IPS DF 4.7 (cell line): ENCODE measurements around the gene POLR1G.
"Not testable (repeated sequence)": the region's sequence is repeated elsewhere in the genome, so short reads cannot be mapped to it uniquely, and the experiment has no call there.

Experiments used
- DNase-seq: peaks from one replicate; pipeline ENCODE4 v3.0.0-alpha.2; 2013; ENCODE audit warnings: low spot score; ENCODE audit errors: extremely low read depth

Gene POLR1G

GRCh38 chr19:45395821-45396617 is 10.4 kb upstream of the POLR1G start:
- DNase-seq = no peak

DNA sequence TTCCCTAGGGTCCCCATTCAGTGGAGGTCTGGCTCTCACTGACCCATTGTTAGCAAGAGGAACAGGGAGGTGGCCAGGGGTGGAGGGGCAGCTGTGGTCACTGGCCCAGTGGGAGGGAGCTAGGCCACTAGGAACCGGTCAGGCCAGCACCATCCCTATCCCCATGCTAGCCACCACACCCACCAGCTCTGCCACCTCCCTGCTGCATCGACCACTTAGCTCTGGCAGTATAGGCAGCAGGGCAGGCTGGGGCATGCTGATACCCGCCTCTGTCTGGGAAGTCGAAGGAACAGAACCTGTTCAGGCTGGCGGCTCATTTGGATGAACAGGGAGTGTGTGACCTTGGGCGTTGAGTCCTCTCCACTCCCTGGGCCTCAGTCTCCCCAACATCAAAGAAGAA is 6.3 kb upstream of the POLR1G start:
- no peak for DNase-seq

DNA sequence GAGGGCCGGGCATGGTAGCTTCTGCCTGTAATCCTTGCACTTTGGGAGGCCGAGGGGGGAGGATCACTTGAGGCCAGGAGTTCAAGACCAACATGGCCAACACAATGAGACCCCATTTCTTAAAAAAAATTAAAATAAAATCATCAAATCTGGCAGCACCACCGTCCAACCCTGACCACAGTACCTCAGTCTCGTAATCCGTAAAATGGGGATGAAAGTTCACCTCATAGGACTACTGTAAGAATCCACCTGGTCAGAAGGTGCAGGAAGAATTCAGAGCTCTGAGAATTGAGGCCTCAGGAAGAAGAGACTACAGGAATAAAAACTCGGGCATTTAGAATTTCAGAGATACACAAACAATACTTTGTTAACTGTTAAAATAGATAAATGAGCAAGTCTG is 4.6 kb upstream of the POLR1G start:
- DNase-seq = no peak

- DNase-seq = no peak
These were observed 4.0 kb upstream of the POLR1G start for GRCh38 chr19:45402298-45403061.

DNA sequence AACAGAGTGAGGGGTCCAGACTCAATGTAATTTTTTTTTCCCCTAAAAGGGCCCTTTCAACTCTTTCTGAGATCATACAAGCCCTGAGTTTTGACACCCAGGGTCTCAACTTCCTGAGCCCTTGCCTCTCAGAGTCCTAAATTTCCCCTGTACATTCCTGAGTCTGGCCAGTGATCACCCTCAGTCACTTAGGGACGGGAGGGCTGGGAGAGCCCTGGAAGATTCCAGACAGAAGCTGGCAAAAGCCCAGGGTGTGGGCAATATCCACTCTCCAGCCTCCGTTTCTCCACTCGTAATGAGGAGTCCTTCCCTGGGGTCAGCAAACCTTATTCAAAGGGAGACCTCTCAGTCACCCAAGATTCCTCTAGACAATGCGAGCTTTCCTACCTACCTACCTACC is 3.2 kb upstream of the POLR1G start:
- DNase-seq = no peak

GRCh38 chr19:45403781-45404556 is 2.5 kb upstream of the POLR1G start:
- DNase-seq = no peak

- DNase-seq = no peak
These were observed 1.6 kb upstream of the POLR1G start, which contains the start of gene PPP1R13L for GRCh38 chr19:45404557-45405434. TSS of gene PPP1R13L (minus strand) at chr19:45405069. CDS start at chr19:45398318, 6,751 bp downstream.

DNA sequence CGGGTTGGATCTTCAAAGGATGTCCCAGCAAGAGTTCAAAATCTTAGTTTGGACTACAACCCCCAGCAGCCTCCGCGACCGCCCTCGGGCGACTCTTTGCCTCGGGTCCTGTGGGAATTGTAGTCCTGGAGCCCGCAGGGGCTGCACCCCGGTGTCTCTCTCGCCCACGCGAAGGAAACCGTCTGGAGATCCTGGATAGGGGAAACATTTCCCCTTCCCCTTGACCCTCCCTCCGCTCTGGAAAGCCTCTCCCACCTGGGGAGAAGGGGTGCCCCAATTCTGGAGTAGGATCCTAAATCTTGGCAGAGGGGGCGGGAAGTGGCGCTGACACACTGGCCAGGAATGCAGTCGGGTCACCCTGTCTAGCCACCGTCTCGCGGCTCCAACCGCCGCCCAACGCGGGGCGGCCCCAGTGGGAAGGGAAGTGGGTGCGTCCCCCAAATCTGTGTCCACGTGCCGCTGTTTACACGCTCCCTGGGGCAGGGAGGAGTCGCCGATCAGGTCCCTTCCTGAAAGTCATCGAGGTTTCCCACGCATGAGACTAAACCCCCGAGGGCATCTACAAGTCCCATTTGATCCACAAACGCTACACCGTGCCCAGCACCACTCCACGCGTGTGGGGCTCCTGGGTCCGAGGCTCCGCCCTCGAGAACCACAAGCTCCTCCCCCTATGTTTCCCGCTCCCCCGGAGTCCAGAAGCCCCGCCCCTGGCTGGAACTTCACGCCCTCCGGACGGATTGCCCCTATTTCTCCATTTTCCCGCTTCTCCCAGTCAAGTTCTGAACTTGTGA is 814 bp upstream of the POLR1G start:
- DNase-seq = no peak

DNA sequence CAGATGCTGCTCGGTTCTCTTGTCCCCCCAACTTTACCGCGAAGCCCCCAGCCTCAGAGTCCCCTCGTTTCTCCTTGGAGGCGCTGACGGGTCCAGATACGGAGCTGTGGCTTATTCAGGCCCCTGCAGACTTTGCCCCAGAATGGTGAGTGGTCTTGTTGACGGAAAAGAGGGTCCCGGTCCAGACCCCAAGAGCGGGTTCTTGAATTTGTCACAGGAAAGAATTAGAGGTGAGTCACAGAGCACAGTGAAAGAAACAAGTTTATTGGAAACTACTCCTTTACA is 589 bp downstream of the POLR1G start:
- no peak for DNase-seq

GRCh38 chr19:45407585-45407984 is 1.1 kb downstream of the POLR1G start:
- DNase-seq = not testable (repeated sequence)

GRCh38 chr19:45408121-45408520 is 1.7 kb downstream of the POLR1G start:
- no peak for DNase-seq

- no peak for DNase-seq
These were observed 2.5 kb downstream of the POLR1G start for GRCh38 chr19:45408830-45409556.

DNA sequence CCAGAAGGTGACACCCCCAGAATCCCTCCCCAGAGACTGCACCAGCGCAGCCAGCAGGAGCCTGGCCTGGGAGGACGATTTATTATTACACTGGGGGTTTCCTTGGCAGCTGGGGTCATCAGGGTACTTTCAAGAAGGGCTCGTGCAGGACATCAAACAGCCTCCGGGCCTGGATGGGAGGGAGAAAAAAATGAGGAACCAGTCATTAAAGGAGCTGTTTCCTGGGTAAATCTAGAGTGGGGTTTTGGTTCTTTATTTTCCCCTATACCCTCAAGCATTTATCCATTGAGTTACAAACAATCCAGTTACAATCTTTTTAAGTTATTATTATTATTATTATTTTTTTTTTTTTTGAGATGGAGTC is 3.1 kb downstream of the POLR1G start:
- DNase-seq = no peak

DNA sequence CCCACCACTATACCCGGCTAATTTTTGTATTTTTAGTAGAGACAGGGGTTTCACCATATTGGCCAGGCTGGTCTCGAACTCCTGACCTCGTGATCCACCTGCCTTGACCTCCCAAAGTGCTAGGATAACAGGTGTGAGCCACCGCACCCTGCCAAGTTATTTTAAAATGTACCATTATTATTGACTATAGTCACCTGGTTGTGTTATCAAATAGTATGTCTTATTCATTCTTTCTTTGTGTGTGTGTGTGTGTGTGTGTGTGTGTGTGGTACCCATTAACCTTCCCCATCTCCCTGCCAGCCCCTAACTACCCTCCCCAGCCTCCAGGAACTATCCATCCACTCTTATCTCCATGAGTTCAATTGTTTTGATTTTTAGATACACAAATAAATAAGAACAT is 3.9 kb downstream of the POLR1G start:
- not testable (repeated sequence) for DNase-seq

GRCh38 chr19:45413497-45413896 is 7.1 kb downstream of the POLR1G start:
- no peak for DNase-seq

DNA sequence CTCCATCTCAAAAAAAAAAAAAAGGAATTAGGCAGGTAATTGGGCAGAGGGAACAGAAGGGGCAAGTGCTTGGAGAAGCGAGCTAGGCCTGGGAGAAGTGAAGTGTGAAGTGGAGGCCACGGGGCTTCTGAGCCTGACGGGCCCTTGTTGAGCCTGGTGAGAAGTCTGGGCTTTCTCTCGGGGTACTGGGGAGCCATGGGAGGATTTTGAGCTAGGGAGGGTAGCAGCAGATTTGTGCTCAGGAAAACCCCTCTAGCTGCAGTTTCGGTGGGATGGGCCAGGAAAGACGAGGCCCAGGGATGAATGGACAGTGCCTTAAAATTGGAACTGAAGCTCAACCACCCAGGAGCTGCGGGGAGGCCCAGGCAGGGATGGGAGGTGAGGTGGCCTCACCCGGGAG is 8.0 kb downstream of the POLR1G start:
- no peak for DNase-seq

GRCh38 chr19:45417151-45417550 is 10.7 kb downstream of the POLR1G start:
- DNase-seq = no peak

DNA sequence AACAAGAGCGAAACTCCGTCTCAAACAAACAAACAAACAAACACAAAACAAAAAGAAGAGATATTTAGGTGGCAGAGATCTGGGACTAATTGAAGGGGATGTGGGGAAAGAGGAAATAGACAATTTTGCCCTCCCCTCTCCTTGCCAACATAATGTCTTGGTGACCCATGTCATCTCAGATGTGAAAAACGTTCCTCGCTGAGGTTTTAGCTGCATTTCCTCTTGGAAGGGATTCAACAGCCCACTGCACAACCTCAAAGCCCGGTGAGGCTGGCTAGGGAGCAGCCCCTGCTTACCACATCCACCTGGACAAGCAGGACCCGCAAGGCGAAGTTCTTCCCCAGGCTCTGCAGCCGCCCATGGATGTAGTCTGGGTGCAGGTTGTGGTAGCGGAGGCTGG is 12.4 kb downstream of the POLR1G start:
- DNase-seq = no peak

- no peak for DNase-seq
These were observed 13.0 kb downstream of the POLR1G start for GRCh38 chr19:45419396-45419795.

- no peak for DNase-seq
These were observed 13.5 kb downstream of the POLR1G start for GRCh38 chr19:45419895-45420294.
